SW480 (cell line): ENCODE results near the gene TP53BP1.

Experiments
- DNase-seq: peaks from one replicate; pipeline ENCODE4 v3.0.0-alpha.2; 2016; ENCODE audit warnings: low spot score

The TP53BP1 gene

GRCh38 chr15:43489191-43489590, 3.8 kb downstream of the TP53BP1 start:
- no peak for DNase-seq

DNA sequence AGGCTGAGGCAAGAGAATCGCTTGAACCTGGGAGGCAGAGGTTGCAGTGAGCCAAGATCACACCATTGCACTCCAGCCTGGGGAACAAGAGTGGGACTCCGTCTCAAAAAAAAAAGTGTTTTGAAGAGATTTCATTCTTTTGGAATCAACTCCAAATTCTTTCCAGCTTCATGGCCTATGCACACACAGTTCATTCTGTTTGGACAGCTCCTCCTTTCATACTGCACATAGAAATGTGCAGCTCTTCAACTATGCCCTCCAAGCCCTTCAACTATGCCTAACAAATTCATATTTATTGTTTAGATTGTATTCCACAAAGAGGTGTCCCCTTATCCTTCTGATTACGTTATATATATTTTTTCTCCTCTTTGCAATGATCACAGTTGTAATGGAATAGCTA, 4.2 kb downstream of the TP53BP1 start:
- no peak for DNase-seq

DNA sequence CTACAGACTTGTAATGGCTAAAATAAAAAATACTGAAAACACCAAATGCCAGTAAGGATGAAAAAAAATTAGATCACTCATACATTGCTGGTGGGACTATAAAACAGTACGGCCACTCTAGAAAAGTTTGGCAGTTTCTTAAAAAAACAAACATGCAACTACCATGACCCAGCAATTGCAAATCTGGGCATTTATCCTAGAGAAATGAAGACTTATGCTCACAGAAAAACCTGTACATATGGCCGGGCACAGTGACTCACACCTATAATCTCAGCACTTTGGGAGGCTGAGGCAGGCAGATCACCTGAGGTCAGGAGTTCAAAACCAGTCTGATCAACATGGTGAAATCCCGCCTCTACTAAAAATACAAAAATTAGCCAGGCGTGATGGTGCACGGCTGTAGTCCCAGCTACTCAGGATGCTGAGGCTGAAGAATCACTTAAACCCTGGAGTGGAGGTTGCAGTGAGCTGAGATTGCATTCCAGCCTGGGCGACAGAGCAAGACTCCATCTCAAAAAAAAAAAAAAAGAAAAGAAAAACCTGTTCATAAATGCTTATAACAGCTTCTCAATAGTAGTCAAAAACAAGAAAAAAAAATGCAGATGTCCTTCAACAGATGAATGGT, 5.6 kb downstream of the TP53BP1 start:
- DNase-seq, result no peak

DNA sequence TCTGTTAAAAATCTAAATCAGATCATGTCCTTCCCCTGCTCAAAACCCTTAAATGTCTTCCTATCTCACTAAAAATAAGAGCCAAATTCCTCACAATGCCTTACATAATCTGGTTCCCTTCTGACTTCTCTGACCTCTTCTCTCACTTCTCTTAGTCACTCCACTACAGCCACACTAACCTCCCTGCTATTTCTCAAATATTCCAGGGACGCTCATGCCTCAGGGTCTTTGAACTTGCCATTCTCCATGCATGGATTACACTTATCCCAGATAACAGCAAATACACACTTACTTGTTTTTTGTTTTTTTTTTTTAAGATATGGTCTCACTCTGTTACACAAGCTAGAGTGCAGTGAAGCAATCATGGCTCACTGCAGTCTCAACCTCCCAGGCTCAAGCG, 8.5 kb downstream of the TP53BP1 start:
- no peak for DNase-seq

GRCh38 chr15:43483297-43484128, 9.4 kb downstream of the TP53BP1 start:
- no peak for DNase-seq

DNA sequence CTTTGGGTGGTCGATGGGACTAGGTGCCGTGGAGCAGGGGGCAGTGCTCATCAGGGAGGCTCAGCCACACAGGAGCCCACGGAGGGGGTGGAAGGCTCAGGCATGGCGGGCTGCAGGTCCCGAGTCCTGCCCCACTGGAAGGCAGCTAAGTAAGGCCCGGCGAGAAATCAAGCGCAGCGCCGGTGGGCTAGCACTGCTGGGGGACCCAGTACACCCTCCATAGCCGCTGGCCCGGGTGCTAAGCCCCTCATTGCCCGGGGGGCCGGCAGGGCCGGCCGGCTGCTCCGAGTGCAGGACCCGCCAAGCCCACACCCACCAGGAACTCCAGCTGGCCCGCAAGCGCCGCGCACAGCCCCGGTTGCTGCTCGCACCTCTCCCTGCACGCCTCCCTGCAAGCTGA, 19.1 kb downstream of the TP53BP1 start:
- DNase-seq, result no peak

- DNase-seq, result no peak
Measured at GRCh38 chr15:43471975-43472374, 21.0 kb downstream of the TP53BP1 start.

- DNase-seq, result no peak
Measured at GRCh38 chr15:43469867-43470266, 23.1 kb downstream of the TP53BP1 start.

GRCh38 chr15:43465100-43465499, 27.9 kb downstream of the TP53BP1 start:
- no peak for DNase-seq

DNA sequence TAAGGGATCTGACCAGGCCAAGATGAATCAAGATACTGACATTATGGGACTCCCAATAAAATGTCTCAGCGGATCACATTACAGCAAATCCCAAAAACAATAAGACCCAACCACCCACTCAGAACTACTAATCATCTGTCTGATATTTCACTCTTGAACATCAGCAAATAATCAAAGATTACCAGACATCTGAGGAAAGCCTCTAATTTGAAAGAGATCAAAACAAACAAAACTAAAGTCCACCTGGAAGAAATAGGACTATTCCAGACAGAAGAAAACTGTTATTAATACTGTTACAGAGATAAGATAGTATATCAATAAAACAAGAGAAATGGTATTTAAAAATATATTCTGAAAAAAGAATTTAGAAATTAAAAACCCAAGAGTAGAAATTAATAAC, 29.0 kb downstream of the TP53BP1 start:
- no peak for DNase-seq

DNA sequence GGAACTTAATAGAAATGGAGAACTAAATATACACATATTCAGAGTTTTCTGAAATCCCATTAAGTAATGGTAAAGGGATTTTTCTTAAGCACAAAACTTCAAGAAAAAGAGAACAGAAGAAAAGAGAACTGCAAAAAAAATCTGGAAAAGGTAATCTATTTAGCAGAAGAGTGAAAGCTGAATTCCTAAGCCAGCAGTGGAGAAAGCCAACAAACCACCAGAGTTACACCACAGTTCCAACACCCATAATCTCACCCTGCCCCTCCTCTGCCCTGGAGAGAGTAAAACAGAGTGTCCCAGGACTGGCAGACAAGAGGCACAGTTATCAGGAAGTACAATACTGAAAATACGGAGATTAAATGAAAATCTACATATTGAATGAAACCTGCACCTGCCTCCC, 29.4 kb downstream of the TP53BP1 start:
- no peak for DNase-seq

DNA sequence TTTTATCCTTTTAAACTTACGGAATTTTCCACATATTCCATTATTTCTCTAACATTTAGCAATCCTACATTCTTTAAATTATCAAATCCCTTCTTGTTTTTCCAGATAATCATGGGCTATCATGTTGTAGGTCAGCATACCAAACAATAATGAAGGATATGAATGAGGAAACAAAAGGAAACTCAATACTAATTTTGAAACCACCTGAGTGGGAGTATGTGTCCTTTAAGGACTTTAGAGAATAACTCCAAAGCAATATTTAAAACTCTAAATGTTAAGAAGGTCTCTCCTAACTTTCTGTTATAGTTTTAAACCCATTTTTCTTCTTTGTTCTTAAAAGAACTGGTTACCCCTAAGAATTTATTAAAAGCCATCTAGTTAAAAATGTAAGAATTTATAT, 43.0 kb downstream of the TP53BP1 start:
- DNase-seq, result no peak

GRCh38 chr15:43446344-43446743, 46.6 kb downstream of the TP53BP1 start:
- DNase-seq, result no peak

DNA sequence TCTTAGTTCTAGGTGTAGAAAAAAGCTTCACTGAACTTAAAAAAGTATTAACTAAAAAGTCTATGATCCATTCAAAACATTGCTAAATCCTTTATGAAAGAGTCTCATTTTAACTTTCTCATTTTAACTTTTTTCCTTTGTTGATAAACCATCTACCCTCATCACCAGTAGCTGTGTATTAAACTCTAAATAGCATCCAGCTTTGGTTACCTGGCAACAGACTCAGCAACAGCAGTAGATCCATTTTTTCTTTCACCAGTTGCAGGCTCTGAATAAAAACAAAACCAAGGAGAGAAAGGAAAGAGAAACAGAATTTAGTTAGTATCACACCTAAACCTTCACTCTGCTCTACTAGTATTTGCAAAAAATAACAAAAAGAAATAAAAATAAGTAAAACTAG, 51.6 kb downstream of the TP53BP1 start:
- DNase-seq, result no peak

GRCh38 chr15:43440721-43441281, 52.2 kb downstream of the TP53BP1 start:
- DNase-seq, result peak; percentile 75

GRCh38 chr15:43439268-43439667, 53.7 kb downstream of the TP53BP1 start:
- DNase-seq, result no peak

DNA sequence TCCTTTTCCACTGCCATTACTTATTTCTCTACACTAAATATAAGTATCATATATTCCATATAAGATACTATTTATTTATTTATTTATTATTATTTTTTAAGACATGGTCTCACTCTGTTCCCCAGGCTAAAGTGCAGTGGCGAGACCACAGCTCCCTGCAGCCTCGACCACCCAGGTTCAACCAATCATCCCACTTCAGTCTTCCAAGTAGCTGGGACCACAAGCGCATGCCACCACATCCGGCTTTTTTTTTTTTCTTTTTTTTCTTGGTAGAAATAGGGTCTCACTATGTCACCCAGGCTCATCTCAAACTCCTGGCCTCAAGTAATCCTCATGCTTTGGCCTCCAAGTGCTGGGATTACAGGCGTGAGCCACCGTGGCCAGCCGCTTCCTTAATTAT, 56.6 kb downstream of the TP53BP1 start:
- no peak for DNase-seq

GRCh38 chr15:43434446-43434845, 58.5 kb downstream of the TP53BP1 start:
- DNase-seq, result no peak

GRCh38 chr15:43433661-43434303, 59.2 kb downstream of the TP53BP1 start:
- no peak for DNase-seq

DNA sequence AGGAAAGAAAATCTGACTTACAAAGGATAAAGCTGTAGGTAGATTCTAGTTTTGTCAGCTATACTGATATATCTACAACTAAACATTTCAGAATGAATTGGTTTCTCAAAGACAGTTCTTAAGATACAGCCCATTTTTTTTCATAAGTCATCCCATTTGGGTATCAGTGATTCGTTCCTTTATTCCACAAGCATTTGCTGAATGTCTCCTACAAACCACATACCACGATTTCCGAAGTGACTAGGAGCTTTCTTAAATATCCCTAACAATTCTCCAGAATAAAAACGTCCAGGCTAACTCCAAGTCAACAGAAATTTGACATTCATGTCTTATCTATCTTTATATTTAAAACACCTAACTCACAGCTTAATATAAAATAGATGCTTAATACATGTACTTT, 59.8 kb downstream of the TP53BP1 start:
- no peak for DNase-seq

- no peak for DNase-seq
Measured at GRCh38 chr15:43429687-43430086, 63.3 kb downstream of the TP53BP1 start.

- DNase-seq, result no peak
Measured at GRCh38 chr15:43423793-43424192, 69.2 kb downstream of the TP53BP1 start.

DNA sequence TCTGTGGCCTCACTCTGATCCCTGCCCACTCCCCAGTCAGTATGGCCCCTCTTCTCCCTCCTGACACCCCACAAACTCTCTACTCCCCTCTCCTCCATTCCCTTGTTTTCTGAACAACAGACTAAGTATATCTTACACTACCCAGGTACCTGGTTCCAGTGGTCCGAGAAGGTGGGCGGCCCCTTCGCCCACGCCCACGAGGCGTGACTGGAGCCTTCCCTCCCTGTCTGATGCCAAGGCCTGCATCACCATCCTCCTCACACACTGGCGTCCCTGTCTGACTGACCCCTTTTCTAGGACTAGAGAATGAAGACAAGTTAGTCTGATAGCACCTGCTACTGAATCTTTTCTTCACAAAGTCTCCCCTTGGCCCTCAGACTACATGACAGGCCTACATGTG, 72.1 kb downstream of the TP53BP1 start:
- no peak for DNase-seq
